Spleen (tissue), 11 donors: ENCODE measurements around the gene SLC27A2. TPM values are rescaled to one million over a fixed set of nuclear protein-coding genes. Genes with fewer than 3 reads are reported as not detected.
"Not testable (repeated sequence)": the region's sequence is repeated elsewhere in the genome, so short reads cannot be mapped to it uniquely, and the experiment has no call there.

ENCODE experiments used
- DNase-seq: peaks from one replicate; pipeline ENCODE4 v3.0.0-alpha.2; 2020
- H3K27ac ChIP-seq, 8 donors: fragments of 200-600 bp; sonication (generic) in 7 of 8; 1 replicate in 4 of 8; 2 replicates in 4 of 8; pipeline versions ENCODE4 v1.5.0 to v1.8.0; 2016 to 2021; ENCODE audit warnings: inconsistent platforms in 4 of 8, mild to moderate bottlenecking in 4 of 8, moderate library complexity in 1 of 8
- H3K27me3 ChIP-seq, 7 donors: fragments of 200-600 bp; sonication (generic) in 6 of 7; replicated peaks in 1 of 7; 1 replicate in 4 of 7; 2 replicates in 3 of 7; pipeline versions ENCODE4 v1.5.0 to v1.8.0; 2016 to 2021; ENCODE audit warnings: inconsistent platforms in 3 of 7, mild to moderate bottlenecking in 1 of 7
- H3K36me3 ChIP-seq, 6 donors: fragments of 200-600 bp; sonication (generic) in 5 of 6; 1 replicate in 4 of 6; 2 replicates in 2 of 6; pipeline versions ENCODE4 v1.5.0 to v1.8.0; 2016 to 2021; ENCODE audit warnings: inconsistent platforms in 2 of 6
- H3K4me1 ChIP-seq, 6 donors: fragments of 200-600 bp; sonication (generic) in 5 of 6; 1 replicate in 3 of 6; 2 replicates in 3 of 6; pipeline versions ENCODE4 v1.5.0 to v1.8.0; 2016 to 2021; ENCODE audit warnings: inconsistent platforms in 3 of 6
- H3K4me3 ChIP-seq, 8 donors: fragments of 200-600 bp; sonication (generic) in 7 of 8; 1 replicate in 4 of 8; 2 replicates in 4 of 8; pipeline versions ENCODE4 v1.5.0 to v1.8.0; 2016 to 2021; ENCODE audit warnings: inconsistent platforms in 4 of 8, mild to moderate bottlenecking in 4 of 8, moderate library complexity in 2 of 8
- H3K9me3 ChIP-seq, 8 donors: fragments of 200-600 bp; sonication (generic) in 7 of 8; 1 replicate in 4 of 8; 2 replicates in 4 of 8; pipeline versions ENCODE4 v1.5.0 to v1.8.0; 2016 to 2021; ENCODE audit warnings: inconsistent platforms in 4 of 8
- POLR2A ChIP-seq, 3 donors: fragments of 450-650 bp; IDR thresholded peaks; one replicate each; pipeline ENCODE4 v1.5.1; 2017; ENCODE audit warnings: antibody characterized with exemption in 3 of 3, mild to moderate bottlenecking in 1 of 3
- POLR2AphosphoS5 ChIP-seq, 3 donors: sonication (generic); formaldehyde crosslinking; IDR thresholded peaks; one replicate each; pipeline ENCODE4 v1.5.1; 2017; ENCODE audit warnings: antibody characterized with exemption in 3 of 3
- WGBS, 5 donors: extraction: QIAGEN DNeasy Blood & Tissue Kit in 3 of 5; methylation state at CpG; one replicate each; pipeline versions ENCODE4 v1.1.5 to v1.1.7; 2013 to 2018; 5-methylcytosine and 5-hydroxymethylcytosine counted together
- intact Hi-C: fragments of 100-400 bp; cut with DNase I; formaldehyde crosslinking; loops from one replicate; pipeline ENCODE4 v1.15.0; 2023; ENCODE audit warnings: low total_unique reads
- polyA plus RNA-seq, 3 donors: library from polyadenylated mRNA; stranded (reverse); fragments of 200-250 nt; gene quantifications; one replicate each; pipeline ENCODE4 v1.2.1, GENCODE V29; 2013
- total RNA-seq, 7 donors: library from RNA; depleted of rRNA in 3 of 7; stranded (reverse); fragments of >200 nt in 3 of 7; fragmentation: NEBNext Ultra II Directional in 4 of 7; extraction: Animal tissue kit (Norgen Biotek cat#: 25700) in 4 of 7; gene quantifications; one replicate each; pipeline versions ENCODE4 v1.1.0 to v1.2.1, GENCODE V29; 2016 to 2021
- TF ChIP-seq, protein P1 (sequence below), 11 experiments: fragments of 200-600 bp in 7 of 11; fragments of 450-650 bp in 4 of 11; sonication (generic) in 4 of 11; IDR thresholded peaks in 8 of 11; conservative IDR thresholded peaks in 3 of 11; 1 replicate in 7 of 11; 2 replicates in 4 of 11; pipeline versions ENCODE4 v1.4.0 to v1.8.0; 2016 to 2021; ENCODE audit warnings: antibody characterized with exemption in 11 of 11, inconsistent platforms in 4 of 11, mild to moderate bottlenecking in 1 of 11
- donor health status: healthy with polysubstance abuse.
- donor health status: DM: no; HTN: no; CAD: no; lungs with moderate emphysema.
- donor health status: DM: no; HTN: no; CAD: no.
- donor health status: Bipolar disorder and iron deficiency.
- donor health status: healthy.
- donor health status: DM: no; HTN: no; CAD: no.
- donor health status: DM: yes; HTN: yes; CAD: no.

Gene SLC27A2
- total and polyA plus RNA-seq, 10 donors: 0.15 to 1.3 (median 0.39) TPM; not detected in 1

DNA sequence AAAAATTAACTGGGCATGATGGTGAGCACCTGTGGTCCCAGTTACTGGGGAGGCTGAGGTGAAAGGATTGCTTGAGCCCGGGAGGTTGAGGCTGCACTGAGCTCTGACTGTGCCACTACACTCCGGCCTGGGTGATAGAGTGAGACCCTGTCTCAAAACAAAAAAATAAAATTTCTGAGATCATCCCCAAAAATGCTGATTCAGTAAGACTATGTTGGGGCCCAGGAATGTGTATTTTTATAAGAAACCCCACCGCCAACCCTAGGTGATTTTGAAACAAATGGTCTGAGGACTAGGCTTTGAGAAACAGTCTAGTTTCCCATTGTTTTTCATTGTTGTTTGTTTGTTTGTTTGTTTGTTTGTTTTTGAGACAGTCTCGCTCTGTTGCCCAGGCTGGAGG, 4.1 kb downstream of the SLC27A2 start:
- H3K27me3 ChIP-seq: peaks cover 0 to 27% (median 17%) of the 10 kb centered on the region in 7 donors
- H3K4me3 ChIP-seq: no peak overlapping the region
- no peak for DNase-seq
- TF ChIP-seq, protein P1, sequence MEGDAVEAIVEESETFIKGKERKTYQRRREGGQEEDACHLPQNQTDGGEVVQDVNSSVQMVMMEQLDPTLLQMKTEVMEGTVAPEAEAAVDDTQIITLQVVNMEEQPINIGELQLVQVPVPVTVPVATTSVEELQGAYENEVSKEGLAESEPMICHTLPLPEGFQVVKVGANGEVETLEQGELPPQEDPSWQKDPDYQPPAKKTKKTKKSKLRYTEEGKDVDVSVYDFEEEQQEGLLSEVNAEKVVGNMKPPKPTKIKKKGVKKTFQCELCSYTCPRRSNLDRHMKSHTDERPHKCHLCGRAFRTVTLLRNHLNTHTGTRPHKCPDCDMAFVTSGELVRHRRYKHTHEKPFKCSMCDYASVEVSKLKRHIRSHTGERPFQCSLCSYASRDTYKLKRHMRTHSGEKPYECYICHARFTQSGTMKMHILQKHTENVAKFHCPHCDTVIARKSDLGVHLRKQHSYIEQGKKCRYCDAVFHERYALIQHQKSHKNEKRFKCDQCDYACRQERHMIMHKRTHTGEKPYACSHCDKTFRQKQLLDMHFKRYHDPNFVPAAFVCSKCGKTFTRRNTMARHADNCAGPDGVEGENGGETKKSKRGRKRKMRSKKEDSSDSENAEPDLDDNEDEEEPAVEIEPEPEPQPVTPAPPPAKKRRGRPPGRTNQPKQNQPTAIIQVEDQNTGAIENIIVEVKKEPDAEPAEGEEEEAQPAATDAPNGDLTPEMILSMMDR (IDR thresholded peaks at IDR 0.05 in 8 of 11, conservative IDR thresholded peaks at IDR 0.05 in 3 of 11): no peak
- TF ChIP-seq POLR2A (IDR thresholded peaks at IDR 0.05) (no peak), POLR2AphosphoS5 (IDR thresholded peaks at IDR 0.05) (no peak)
- H3K36me3 ChIP-seq: no peaks in the 10 kb centered on the region
- peaks cover 0 to 33% (median 20%) of the 10 kb centered on the region in 6 donors for H3K4me1 ChIP-seq
- 94 to 98% (median 95%) methylated on average over 4 of the region's 4 CpGs for WGBS, 5 donors
- intact Hi-C loops: no loop called here
- no peak overlapping the region for H3K27ac ChIP-seq
- H3K9me3 ChIP-seq: no peaks in the 10 kb centered on the region

DNA sequence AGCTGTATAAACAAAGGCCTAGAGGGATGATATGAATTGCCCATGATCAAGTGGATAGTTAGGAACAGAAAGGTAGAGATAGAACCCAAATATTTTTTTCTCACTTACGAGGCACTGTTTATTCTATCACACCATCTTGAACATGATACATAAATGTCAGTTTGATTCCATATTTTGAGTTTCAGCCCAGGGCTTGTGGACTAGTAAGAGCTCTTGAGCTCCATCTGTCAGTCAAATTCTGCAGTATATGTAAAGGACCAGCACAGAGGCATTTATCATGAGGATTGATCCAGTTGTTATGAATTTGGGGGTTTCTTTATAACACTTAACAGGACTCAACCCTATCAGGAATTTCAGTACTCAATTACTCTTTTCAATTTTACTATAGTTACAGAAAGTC, 4.8 kb downstream of the SLC27A2 start:
- H3K4me3 ChIP-seq: no peak overlapping the region
- H3K36me3 ChIP-seq: peaks cover 0 to 4% (median 0%) of the 10 kb centered on the region in 6 donors
- no peaks in the 10 kb centered on the region for H3K9me3 ChIP-seq
- no peak overlapping the region for H3K27ac ChIP-seq
- H3K4me1 ChIP-seq: peaks cover 0 to 29% (median 17%) of the 10 kb centered on the region in 6 donors
- TF ChIP-seq, protein P1 (IDR thresholded peaks at IDR 0.05 in 8 of 11, conservative IDR thresholded peaks at IDR 0.05 in 3 of 11): no peak
- no peak for TF ChIP-seq POLR2AphosphoS5 (IDR thresholded peaks at IDR 0.05)
- TF ChIP-seq POLR2A (IDR thresholded peaks at IDR 0.05): no peak
- peaks cover 0 to 21% (median 10%) of the 10 kb centered on the region in 7 donors for H3K27me3 ChIP-seq
- WGBS, 5 donors: 93 to 97% (median 94%) methylated on average over 1 of the region's 1 CpG
- DNase-seq: no peak
- intact Hi-C loops: no loop called here

DNA sequence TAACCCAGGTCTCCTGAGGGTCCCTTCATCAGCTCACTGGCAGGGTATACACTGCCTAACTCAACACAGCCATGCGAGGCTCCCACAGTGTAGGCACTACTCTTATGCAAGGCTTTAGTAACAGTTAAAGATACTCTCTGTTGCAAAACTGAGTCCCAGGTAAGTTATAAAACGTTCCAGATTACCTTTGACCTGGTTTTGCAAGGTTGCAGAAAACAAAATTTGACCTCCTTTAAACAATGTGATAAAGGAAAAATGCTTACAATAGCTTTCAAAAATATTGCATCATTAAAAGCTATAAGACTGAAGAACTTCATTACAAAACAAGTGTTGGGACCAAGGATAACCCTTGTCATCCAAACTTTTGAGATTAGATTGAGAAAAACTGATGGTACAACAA, 5.5 kb downstream of the SLC27A2 start:
- WGBS, 5 donors: 63 to 82% (median 69%) methylated on average over 2 of the region's 2 CpGs
- no peak overlapping the region for H3K27ac ChIP-seq

DNA sequence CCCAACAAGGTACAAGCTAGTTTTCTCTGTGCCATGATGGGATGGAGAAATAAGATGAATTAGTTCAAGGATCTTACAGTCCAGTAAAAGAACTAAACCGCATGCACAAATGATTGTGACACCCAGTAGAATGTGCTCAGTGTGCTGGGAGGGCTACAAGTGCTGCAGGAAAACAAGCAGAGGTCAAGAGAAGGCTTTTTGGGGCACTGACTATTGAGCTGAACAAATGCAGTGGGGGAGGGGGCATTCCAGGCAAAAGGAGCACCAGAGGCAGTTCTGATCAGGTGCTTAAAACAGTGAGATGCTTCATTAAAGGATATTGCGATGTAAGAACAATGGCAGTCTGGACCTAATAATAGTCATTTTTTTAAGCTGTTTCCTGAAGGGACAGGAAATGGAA, 6.0 kb downstream of the SLC27A2 start:
- WGBS, 5 donors: 64 to 90% (median 84%) methylated on average over 2 of the region's 2 CpGs
- Histone ChIP-seq H3K9me3 (no peaks in the 10 kb centered on the region), H3K4me3 (no peak overlapping the region), H3K27ac (no peak overlapping the region), H3K4me1 (peaks cover 0 to 17% (median 4%) of the 10 kb centered on the region in 6 donors), H3K36me3 (peaks cover 0 to 4% (median 0%) of the 10 kb centered on the region in 6 donors), H3K27me3 (peaks cover 0 to 8% (median 3%) of the 10 kb centered on the region in 7 donors)
- TF ChIP-seq POLR2AphosphoS5 (IDR thresholded peaks at IDR 0.05) (no peak), POLR2A (IDR thresholded peaks at IDR 0.05) (no peak)
- TF ChIP-seq, protein P1 (IDR thresholded peaks at IDR 0.05 in 8 of 11, conservative IDR thresholded peaks at IDR 0.05 in 3 of 11): no peak
- no peak for DNase-seq
- intact Hi-C loops: no loop called here

More for the DNA sequence above, 5.5 kb downstream of the SLC27A2 start:
- H3K36me3 ChIP-seq: peaks cover 0 to 4% (median 0%) of the 10 kb centered on the region in 6 donors
- H3K4me1 ChIP-seq: peaks cover 0 to 22% (median 9%) of the 10 kb centered on the region in 6 donors
- no peak for DNase-seq
- no peak for TF ChIP-seq POLR2AphosphoS5 (IDR thresholded peaks at IDR 0.05)
- no peak for TF ChIP-seq POLR2A (IDR thresholded peaks at IDR 0.05)
- TF ChIP-seq, protein P1 (IDR thresholded peaks at IDR 0.05 in 8 of 11, conservative IDR thresholded peaks at IDR 0.05 in 3 of 11): no peak
- H3K27me3 ChIP-seq: peaks cover 0 to 13% (median 8%) of the 10 kb centered on the region in 7 donors
- H3K9me3 ChIP-seq: no peaks in the 10 kb centered on the region
- intact Hi-C loops: no loop called here
- H3K4me3 ChIP-seq: no peak overlapping the region

DNA sequence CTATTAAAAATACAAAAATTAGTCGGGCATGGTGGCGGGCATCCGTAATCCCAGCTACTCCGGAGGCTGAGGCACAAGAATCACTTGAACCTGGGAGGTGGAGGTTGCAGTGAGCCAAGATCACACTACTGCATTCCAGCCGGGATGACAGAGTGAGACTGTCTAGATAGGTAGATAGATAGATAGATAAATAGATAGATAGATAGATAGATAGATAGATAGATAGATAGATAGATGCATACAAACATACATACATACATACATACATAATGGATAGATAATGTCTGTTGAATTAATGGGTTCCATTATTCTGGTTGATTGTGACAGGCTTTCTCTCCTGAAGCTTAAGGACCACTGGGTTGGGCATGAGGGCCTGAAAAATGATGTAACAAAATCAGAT, 6.8 kb downstream of the SLC27A2 start:
- DNase-seq, H3K36me3 ChIP-seq, H3K27ac ChIP-seq, H3K27me3 ChIP-seq, H3K9me3 ChIP-seq, H3K4me1 ChIP-seq, H3K4me3 ChIP-seq, intact Hi-C loops: not testable (repeated sequence)
- 93 to 99% (median 97%) methylated on average over 5 of the region's 5 CpGs for WGBS, 5 donors
